ENCODE results near the gene ADAMTSL3.

ADAMTSL3 gene

GRCh38 chr15:83873966-83874365, 220.0 kb downstream of the ADAMTSL3 start:
- H4K8ac ChIP-seq (ENCODE audit: low read depth, low read length), result no peak overlapping the region
- no peaks in the 10 kb centered on the region for H3K79me1 ChIP-seq (ENCODE audit: low read length)
- H3K27ac ChIP-seq (ENCODE audit: low read depth, low read length), result no peak overlapping the region
- no peak overlapping the region for H3K9ac ChIP-seq (ENCODE audit: low read length)
- no peak overlapping the region for H3K4me2 ChIP-seq (ENCODE audit: low read length)
- no peak overlapping the region for H3K56ac ChIP-seq (ENCODE audit: low read length)
- H3K18ac ChIP-seq (ENCODE audit: low read length), result no peak overlapping the region
- no peak overlapping the region for H2BK5ac ChIP-seq (ENCODE audit: low read length)
- no peak overlapping the region for H3K4me3 ChIP-seq (ENCODE audit: low read length)
- no peaks in the 10 kb centered on the region for H3K27me3 ChIP-seq (ENCODE audit: insufficient read depth, low read length, poor library complexity)
- H3K36me3 ChIP-seq (ENCODE audit: control insufficient read depth, insufficient read depth, low read length), result no peaks in the 10 kb centered on the region
- H3K23ac ChIP-seq (ENCODE audit: low read length), result no peak overlapping the region
- no peak overlapping the region for H3K4ac ChIP-seq (ENCODE audit: low read depth, low read length)
- WGBS (ENCODE audit: extremely low coverage, insufficient coverage, low lambda C conversion rate), result no CpG with 5 or more reads among the region's 7 CpGs
- H2AK5ac ChIP-seq (ENCODE audit: low read length), result no peak overlapping the region
- no peak for DNase-seq
- H2BK15ac ChIP-seq (replicated peaks; ENCODE audit: low read depth), result no peak overlapping the region
- no peak overlapping the region for H4K5ac ChIP-seq (ENCODE audit: low read length)
- no peak overlapping the region for H2BK120ac ChIP-seq (ENCODE audit: low read depth, low read length)
- no peaks in the 10 kb centered on the region for H3K4me1 ChIP-seq (ENCODE audit: control insufficient read depth, low read depth, low read length)
- no peaks in the 10 kb centered on the region for H3K79me2 ChIP-seq (ENCODE audit: control insufficient read depth, insufficient read depth, low read length)

- Histone ChIP-seq H4K5ac (ENCODE audit: low read length) (no peak overlapping the region), H3K4me2 (ENCODE audit: low read length) (no peak overlapping the region), H3K56ac (ENCODE audit: low read length) (no peak overlapping the region), H3K4me3 (ENCODE audit: low read length) (no peak overlapping the region), H3K27me3 (ENCODE audit: insufficient read depth, low read length, poor library complexity) (no peaks in the 10 kb centered on the region), H3K9ac (ENCODE audit: low read length) (no peak overlapping the region), H3K36me3 (ENCODE audit: control insufficient read depth, insufficient read depth, low read length) (no peaks in the 10 kb centered on the region), H3K18ac (ENCODE audit: low read length) (no peak overlapping the region), H3K23ac (ENCODE audit: low read length) (no peak overlapping the region), H2AK5ac (ENCODE audit: low read length) (no peak overlapping the region), H3K4ac (ENCODE audit: low read depth, low read length) (no peak overlapping the region), H2BK5ac (ENCODE audit: low read length) (no peak overlapping the region), H2BK120ac (ENCODE audit: low read depth, low read length) (no peak overlapping the region), H2BK15ac (replicated peaks; ENCODE audit: low read depth) (no peak overlapping the region), H3K79me1 (ENCODE audit: low read length) (no peaks in the 10 kb centered on the region), H3K4me1 (ENCODE audit: control insufficient read depth, low read depth, low read length) (no peaks in the 10 kb centered on the region), H3K27ac (ENCODE audit: low read depth, low read length) (no peak overlapping the region), H4K8ac (ENCODE audit: low read depth, low read length) (no peak overlapping the region), H3K79me2 (ENCODE audit: control insufficient read depth, insufficient read depth, low read length) (no peaks in the 10 kb centered on the region)
- no peak for DNase-seq
- WGBS (ENCODE audit: extremely low coverage, insufficient coverage, low lambda C conversion rate), result no CpG with 5 or more reads among the region's 2 CpGs
These were observed 226.6 kb downstream of the ADAMTSL3 start for GRCh38 chr15:83880529-83880928.

GRCh38 chr15:83881156-83881555, 227.2 kb downstream of the ADAMTSL3 start:
- no peak overlapping the region for H3K56ac ChIP-seq (ENCODE audit: low read length)
- H3K18ac ChIP-seq (ENCODE audit: low read length), result no peak overlapping the region
- H4K5ac ChIP-seq (ENCODE audit: low read length), result no peak overlapping the region
- no peak overlapping the region for H2BK5ac ChIP-seq (ENCODE audit: low read length)
- H2AK5ac ChIP-seq (ENCODE audit: low read length), result no peak overlapping the region
- no peak overlapping the region for H3K9ac ChIP-seq (ENCODE audit: low read length)
- H2BK15ac ChIP-seq (replicated peaks; ENCODE audit: low read depth), result no peak overlapping the region
- no peak overlapping the region for H2BK120ac ChIP-seq (ENCODE audit: low read depth, low read length)
- H3K79me2 ChIP-seq (ENCODE audit: control insufficient read depth, insufficient read depth, low read length), result no peaks in the 10 kb centered on the region
- no CpG with 5 or more reads among the region's 3 CpGs for WGBS (ENCODE audit: extremely low coverage, insufficient coverage, low lambda C conversion rate)
- H3K4me1 ChIP-seq (ENCODE audit: control insufficient read depth, low read depth, low read length), result no peaks in the 10 kb centered on the region
- DNase-seq, result no peak
- no peak overlapping the region for H3K4me3 ChIP-seq (ENCODE audit: low read length)
- no peaks in the 10 kb centered on the region for H3K27me3 ChIP-seq (ENCODE audit: insufficient read depth, low read length, poor library complexity)
- H4K8ac ChIP-seq (ENCODE audit: low read depth, low read length), result no peak overlapping the region
- no peaks in the 10 kb centered on the region for H3K36me3 ChIP-seq (ENCODE audit: control insufficient read depth, insufficient read depth, low read length)
- no peak overlapping the region for H3K23ac ChIP-seq (ENCODE audit: low read length)
- H3K4me2 ChIP-seq (ENCODE audit: low read length), result no peak overlapping the region
- no peak overlapping the region for H3K27ac ChIP-seq (ENCODE audit: low read depth, low read length)
- H3K79me1 ChIP-seq (ENCODE audit: low read length), result no peaks in the 10 kb centered on the region
- no peak overlapping the region for H3K4ac ChIP-seq (ENCODE audit: low read depth, low read length)

GRCh38 chr15:83886321-83886720, 232.4 kb downstream of the ADAMTSL3 start:
- Histone ChIP-seq H4K8ac (ENCODE audit: low read depth, low read length) (no peak overlapping the region), H3K9ac (ENCODE audit: low read length) (no peak overlapping the region), H3K27ac (ENCODE audit: low read depth, low read length) (no peak overlapping the region), H3K18ac (ENCODE audit: low read length) (no peak overlapping the region), H3K56ac (ENCODE audit: low read length) (no peak overlapping the region), H4K5ac (ENCODE audit: low read length) (no peak overlapping the region), H3K27me3 (ENCODE audit: insufficient read depth, low read length, poor library complexity) (no peaks in the 10 kb centered on the region), H3K79me2 (ENCODE audit: control insufficient read depth, insufficient read depth, low read length) (no peaks in the 10 kb centered on the region), H2BK120ac (ENCODE audit: low read depth, low read length) (no peak overlapping the region), H3K79me1 (ENCODE audit: low read length) (no peaks in the 10 kb centered on the region), H3K4ac (ENCODE audit: low read depth, low read length) (no peak overlapping the region), H2BK5ac (ENCODE audit: low read length) (no peak overlapping the region), H3K4me2 (ENCODE audit: low read length) (no peak overlapping the region), H3K4me1 (ENCODE audit: control insufficient read depth, low read depth, low read length) (no peaks in the 10 kb centered on the region), H3K4me3 (ENCODE audit: low read length) (no peak overlapping the region), H2AK5ac (ENCODE audit: low read length) (no peak overlapping the region), H2BK15ac (replicated peaks; ENCODE audit: low read depth) (no peak overlapping the region), H3K36me3 (ENCODE audit: control insufficient read depth, insufficient read depth, low read length) (no peaks in the 10 kb centered on the region), H3K23ac (ENCODE audit: low read length) (no peak overlapping the region)
- no peak for DNase-seq
- no CpG with 5 or more reads among the region's 2 CpGs for WGBS (ENCODE audit: extremely low coverage, insufficient coverage, low lambda C conversion rate)

GRCh38 chr15:83887404-83887803, 233.5 kb downstream of the ADAMTSL3 start:
- Histone ChIP-seq H2AK5ac (ENCODE audit: low read length) (no peak overlapping the region), H3K4me2 (ENCODE audit: low read length) (no peak overlapping the region), H3K27ac (ENCODE audit: low read depth, low read length) (no peak overlapping the region), H3K79me1 (ENCODE audit: low read length) (no peaks in the 10 kb centered on the region), H3K4ac (ENCODE audit: low read depth, low read length) (no peak overlapping the region), H2BK5ac (ENCODE audit: low read length) (no peak overlapping the region), H4K5ac (ENCODE audit: low read length) (no peak overlapping the region), H2BK120ac (ENCODE audit: low read depth, low read length) (no peak overlapping the region), H3K79me2 (ENCODE audit: control insufficient read depth, insufficient read depth, low read length) (no peaks in the 10 kb centered on the region), H4K8ac (ENCODE audit: low read depth, low read length) (no peak overlapping the region), H3K18ac (ENCODE audit: low read length) (no peak overlapping the region), H3K9ac (ENCODE audit: low read length) (no peak overlapping the region), H2BK15ac (replicated peaks; ENCODE audit: low read depth) (no peak overlapping the region), H3K4me3 (ENCODE audit: low read length) (no peak overlapping the region), H3K36me3 (ENCODE audit: control insufficient read depth, insufficient read depth, low read length) (no peaks in the 10 kb centered on the region), H3K27me3 (ENCODE audit: insufficient read depth, low read length, poor library complexity) (no peaks in the 10 kb centered on the region), H3K23ac (ENCODE audit: low read length) (no peak overlapping the region), H3K4me1 (ENCODE audit: control insufficient read depth, low read depth, low read length) (no peaks in the 10 kb centered on the region), H3K56ac (ENCODE audit: low read length) (no peak overlapping the region)
- WGBS (ENCODE audit: extremely low coverage, insufficient coverage, low lambda C conversion rate), result no CpG with 5 or more reads among the region's 2 CpGs
- no peak for DNase-seq

- no peak overlapping the region for H3K4me2 ChIP-seq (ENCODE audit: low read length)
- WGBS (ENCODE audit: extremely low coverage, insufficient coverage, low lambda C conversion rate), result no CpG with 5 or more reads among the region's 2 CpGs
- no peaks in the 10 kb centered on the region for H3K79me1 ChIP-seq (ENCODE audit: low read length)
- H3K18ac ChIP-seq (ENCODE audit: low read length), result no peak overlapping the region
- H3K4me1 ChIP-seq (ENCODE audit: control insufficient read depth, low read depth, low read length), result no peaks in the 10 kb centered on the region
- no peak overlapping the region for H2BK15ac ChIP-seq (replicated peaks; ENCODE audit: low read depth)
- H3K36me3 ChIP-seq (ENCODE audit: control insufficient read depth, insufficient read depth, low read length), result no peaks in the 10 kb centered on the region
- no peak overlapping the region for H3K4me3 ChIP-seq (ENCODE audit: low read length)
- H4K8ac ChIP-seq (ENCODE audit: low read depth, low read length), result no peak overlapping the region
- H4K5ac ChIP-seq (ENCODE audit: low read length), result no peak overlapping the region
- no peak overlapping the region for H2AK5ac ChIP-seq (ENCODE audit: low read length)
- no peak overlapping the region for H3K23ac ChIP-seq (ENCODE audit: low read length)
- no peaks in the 10 kb centered on the region for H3K27me3 ChIP-seq (ENCODE audit: insufficient read depth, low read length, poor library complexity)
- H3K27ac ChIP-seq (ENCODE audit: low read depth, low read length), result no peak overlapping the region
- no peak overlapping the region for H2BK120ac ChIP-seq (ENCODE audit: low read depth, low read length)
- no peak overlapping the region for H3K4ac ChIP-seq (ENCODE audit: low read depth, low read length)
- H2BK5ac ChIP-seq (ENCODE audit: low read length), result no peak overlapping the region
- no peaks in the 10 kb centered on the region for H3K79me2 ChIP-seq (ENCODE audit: control insufficient read depth, insufficient read depth, low read length)
- no peak overlapping the region for H3K9ac ChIP-seq (ENCODE audit: low read length)
- DNase-seq, result no peak
- H3K56ac ChIP-seq (ENCODE audit: low read length), result no peak overlapping the region
These were observed 234.0 kb downstream of the ADAMTSL3 start for GRCh38 chr15:83887961-83888360.
